Stimulated activated CD4-positive, alpha-beta T cell treated with anti-CD3 and anti-CD28 coated beads, TNF-alpha, amount 100 ng/mL, for 4 hours (primary cell): ENCODE measurements around the gene EP400.

Experiments used
- DNase-seq, 3 experiments: peaks; one replicate each; pipeline ENCODE4 v3.0.0-alpha.2; 2020; ENCODE audit warnings: low read depth in 3 of 3

Gene EP400

DNA sequence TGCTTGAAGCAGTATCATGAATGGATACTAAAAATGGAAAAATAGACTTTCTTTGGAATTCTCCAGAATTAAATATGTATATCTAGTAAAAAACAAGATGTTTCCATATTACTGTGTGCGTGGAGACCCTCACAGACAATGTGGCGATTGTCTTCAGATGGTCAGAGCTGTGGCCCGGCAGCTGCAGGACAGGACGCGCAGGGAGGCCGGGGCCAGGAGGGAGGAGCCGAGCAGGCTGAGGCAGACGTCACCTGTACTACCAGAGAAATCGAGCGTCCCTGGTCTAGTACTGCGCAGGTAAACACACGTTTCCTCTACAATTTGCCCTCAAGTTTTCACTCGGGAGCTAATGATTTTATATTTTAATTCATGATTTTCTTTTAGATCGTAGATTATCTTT lies 171.5 kb downstream of the EP400 start:
- DNase-seq = no peak

DNA sequence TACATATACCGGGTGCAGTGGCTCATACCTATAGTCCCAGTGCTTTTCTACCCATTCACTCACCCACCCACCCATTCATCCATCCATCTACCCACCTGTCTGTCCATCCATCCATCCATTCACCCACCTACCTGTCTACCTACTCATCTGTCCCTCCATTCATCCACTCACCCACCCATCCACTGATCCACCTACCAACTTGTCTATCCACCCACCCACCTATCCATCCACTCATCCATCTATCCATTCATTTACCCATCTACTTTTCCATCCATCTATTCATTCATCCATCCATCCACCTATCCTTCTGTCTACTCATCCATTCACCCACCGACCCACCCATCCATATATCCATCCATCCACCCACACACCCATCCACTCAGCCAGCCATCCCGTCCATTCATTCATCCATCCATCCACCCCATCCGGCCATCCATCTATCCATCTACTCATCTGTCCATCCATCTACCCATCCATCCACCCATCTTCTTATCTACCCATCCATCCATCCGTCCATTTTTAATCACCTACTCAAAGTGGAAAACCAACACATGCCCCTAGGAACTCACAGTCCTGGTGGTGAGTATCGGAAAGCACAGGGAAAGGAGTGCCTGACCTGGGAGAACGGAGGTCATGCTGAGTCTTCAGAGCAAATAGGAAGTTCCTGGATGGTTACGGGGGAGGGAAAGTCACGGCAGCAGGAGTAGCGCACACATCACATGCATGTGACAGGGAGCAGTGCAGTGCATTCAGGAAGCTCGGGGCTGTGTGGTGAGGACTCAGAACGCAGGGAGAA lies 174.4 kb downstream of the EP400 start:
- no peak for DNase-seq

GRCh38 chr12:132124766-132125425 lies 175.2 kb downstream of the EP400 start:
- no peak for DNase-seq

GRCh38 chr12:132125736-132126135 lies 176.0 kb downstream of the EP400 start:
- no peak for DNase-seq

DNA sequence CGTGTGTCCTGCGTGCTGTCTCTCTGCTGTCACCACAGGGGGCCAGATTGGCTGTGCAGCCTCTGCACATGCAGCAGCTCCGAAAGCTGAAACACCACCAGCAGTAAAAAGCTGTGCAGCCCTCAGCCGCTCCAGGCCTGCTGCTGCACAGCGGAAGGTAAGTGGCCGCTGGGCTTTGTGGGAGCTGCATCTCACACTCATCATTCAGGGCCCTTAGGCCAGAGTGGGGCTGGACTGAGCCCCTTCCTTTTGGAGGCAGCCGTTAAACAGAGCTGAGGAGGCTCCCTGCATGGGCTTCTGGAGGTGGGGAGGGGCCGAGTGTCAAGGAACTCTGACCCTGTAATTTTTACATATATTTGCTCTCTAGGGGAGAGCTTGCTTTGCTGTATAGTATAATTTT lies 177.3 kb downstream of the EP400 start:
- no peak for DNase-seq

DNA sequence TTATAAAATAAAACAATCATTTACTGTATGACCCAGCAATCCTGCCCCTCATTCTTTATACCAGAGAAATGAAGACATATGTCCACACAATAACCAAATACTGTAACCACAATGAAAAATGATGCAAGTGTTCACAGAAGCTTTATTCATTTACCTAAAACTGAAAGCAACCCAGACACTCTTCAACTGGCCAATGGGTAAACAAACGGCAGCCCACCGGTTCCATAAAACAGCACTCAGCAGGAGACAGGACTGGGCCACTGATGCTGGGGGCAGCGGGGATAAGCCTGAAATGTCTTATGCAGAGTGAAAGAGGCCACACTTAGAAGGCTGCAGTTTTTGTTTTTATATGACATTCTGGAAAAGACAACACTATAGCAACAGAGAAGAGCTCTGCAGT lies 179.3 kb downstream of the EP400 start:
- no peak for DNase-seq

DNA sequence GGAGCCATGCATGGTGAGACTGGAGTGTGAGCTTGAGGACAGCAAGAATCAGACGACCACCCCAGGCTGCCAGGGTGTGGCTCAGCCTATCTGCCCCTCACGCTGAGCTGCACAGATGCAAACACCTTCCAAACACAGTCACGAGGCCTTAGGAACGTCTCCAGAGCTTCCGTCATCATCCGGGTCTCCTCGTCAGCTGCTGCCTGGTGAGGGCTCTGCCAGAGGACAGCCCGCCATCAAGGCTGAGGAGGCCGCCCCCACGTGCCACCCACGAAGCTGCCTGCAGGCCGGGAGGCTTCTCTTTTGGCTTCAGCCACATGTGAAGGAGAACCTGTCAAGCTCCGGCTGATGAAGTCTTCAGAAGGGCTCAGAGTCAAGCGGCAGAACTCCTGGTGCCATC lies 180.9 kb downstream of the EP400 start:
- no peak for DNase-seq
